Epithelial cell of alveolus of lung (primary cell): ENCODE data around the gene FEM1B. TPM values are rescaled to one million over a fixed set of nuclear protein-coding genes. Genes with fewer than 3 reads are reported as not detected.

Experiments used
- total RNA-seq: library from RNA; depleted of rRNA; stranded (reverse); fragments of >200 nt; gene quantifications from 2 replicates; pipeline ENCODE4 v1.2.1, GENCODE V29; 2015

The FEM1B gene
- 25.1 and 42.7 TPM in 2 replicates for total RNA-seq

GRCh38 chr15:68277603-68278344, at the start of gene FEM1B:
Gene FEM1B, plus strand, starts transcription at chr15:68277745. Its CDS starts 673 bp downstream, at chr15:68278418.

DNA sequence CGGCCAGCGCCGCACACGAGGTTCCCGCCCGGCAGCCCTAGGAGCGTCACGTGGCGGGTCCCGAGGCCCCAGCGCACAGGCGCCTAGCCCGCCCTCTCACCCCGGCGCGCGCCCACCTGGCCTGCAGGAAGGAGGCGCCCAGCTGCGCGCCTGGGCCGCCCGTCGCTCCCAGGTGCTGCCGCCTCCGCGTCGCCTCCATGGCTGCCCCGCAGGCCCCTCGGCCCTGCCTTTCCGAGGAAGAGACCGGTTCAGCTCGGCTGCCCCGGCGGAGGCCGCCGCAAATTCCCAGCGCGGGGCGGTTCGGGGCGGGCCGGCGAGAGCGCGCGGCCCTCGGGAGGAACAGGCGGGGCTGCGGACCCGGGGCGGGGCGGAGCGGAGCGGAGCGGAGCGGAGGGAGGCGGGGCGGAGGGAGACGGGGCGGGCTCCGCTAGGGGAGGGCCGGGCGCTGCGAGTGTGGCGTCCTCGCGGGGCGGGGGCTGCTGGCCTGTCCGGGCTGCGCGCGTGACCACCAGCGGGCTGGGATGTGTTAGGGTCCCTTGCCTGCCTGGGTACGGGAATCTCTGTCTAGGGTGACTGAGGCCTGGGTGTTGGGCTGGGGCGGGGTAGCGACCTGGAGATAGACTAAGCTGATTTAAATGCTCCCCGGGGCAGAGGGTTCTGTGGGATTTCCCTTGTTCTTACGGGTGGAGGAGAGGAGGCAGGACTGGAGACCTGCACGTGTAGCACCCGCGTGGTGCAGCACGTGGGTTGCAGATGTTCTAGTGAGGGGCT, 48.0 kb upstream of the FEM1B start, which contains the start of gene CLN6:
TSS of gene CLN6 (minus strand) at position 343 of the 771 bp plus-strand sequence. CDS start at position 199, 144 bp downstream.

Other genes with a start within 250 kb of the FEM1B start
- 7.4 and 11.9 TPM in 2 replicates for gene PIAS1, start 223.4 kb upstream of the FEM1B start, total RNA-seq
- 0.39 and 0.88 TPM in 2 replicates for gene CALML4, start 72.4 kb upstream of the FEM1B start, total RNA-seq
- 11.6 and 17.8 TPM in 2 replicates for gene CLN6, start 48.0 kb upstream of the FEM1B start, total RNA-seq
- gene ITGA11, start 154.4 kb downstream of the FEM1B start, total RNA-seq = 2.0 and 16.5 TPM in 2 replicates